Pancreas (tissue), 10 donors: Measurements from ENCODE around the gene SPRYD4. TPM values are rescaled to one million over a fixed set of nuclear protein-coding genes. Genes with fewer than 3 reads are reported as not detected.

Experiments used
- ATAC-seq, 4 donors: fragments of 200-7000 bp; cut with Tn5 transposase; one replicate each; pipeline versions ENCODE4 v1.8.0 to v1.9.1; 2020; ENCODE audit warnings: mild to moderate bottlenecking in 4 of 4, moderate library complexity in 4 of 4
- DNase-seq, 6 donors: peaks; one replicate each; pipeline ENCODE4 v3.0.0-alpha.2; 2020
- FAIRE-seq: peaks from 2 replicates; lab custom pipeline; 2012; peaks lifted over from hg19 to GRCh38; lab: Jason Lieb, UNC
- H3K27ac ChIP-seq, 4 donors: fragments of 200-600 bp; sonication (generic); 1 replicate in 3 of 4; 2 replicates in 1 of 4; pipeline versions ENCODE4 v1.5.0 to v1.8.0; 2020
- H3K27me3 ChIP-seq, 4 donors: fragments of 200-600 bp; one replicate each; pipeline ENCODE4 v1.8.0; 2021
- H3K36me3 ChIP-seq, 3 donors: fragments of 200-600 bp; sonication (generic) in 1 of 3; one replicate each; pipeline versions ENCODE4 v1.5.0 to v1.8.0; 2020 to 2021
- H3K4me1 ChIP-seq, 3 donors: fragments of 200-600 bp; one replicate each; pipeline ENCODE4 v1.8.0; 2021
- H3K4me3 ChIP-seq, 4 donors: fragments of 200-600 bp; sonication (generic) in 2 of 4; one replicate each; pipeline versions ENCODE4 v1.5.0 to v1.8.0; 2020 to 2021
- H3K9me3 ChIP-seq, 4 donors: fragments of 200-600 bp; one replicate each; pipeline ENCODE4 v1.8.0; 2021
- WGBS, 2 donors: extraction: QIAGEN DNeasy Blood & Tissue Kit; methylation state at CpG; one replicate each; pipeline ENCODE4 v1.1.7; 2013; 5-methylcytosine and 5-hydroxymethylcytosine counted together
- intact Hi-C, 3 donors: fragments of 100-400 bp; cut with DNase I; formaldehyde crosslinking; loops; one replicate each; pipeline versions ENCODE4 v1.11.1 to v1.14.2; 2022
- polyA plus RNA-seq, 2 donors: library from polyadenylated mRNA; stranded (reverse); fragments of 200-250 nt; gene quantifications; one replicate each; pipeline ENCODE4 v1.2.3, GENCODE V29; 2013
- total RNA-seq, 6 donors: library from RNA; stranded (reverse); fragmentation: NEBNext Ultra II Directional in 4 of 6; extraction: Animal tissue kit (Norgen Biotek cat#: 25700) in 4 of 6; gene quantifications; one replicate each; pipeline versions ENCODE4 v1.2.1 to v1.2.4, GENCODE V29; 2021 to 2023
- TF ChIP-seq, protein P1 (sequence below), 4 donors: fragments of 200-600 bp; sonication (generic) in 3 of 4; IDR thresholded peaks; one replicate each; pipeline versions ENCODE4 v1.5.0 to v1.8.0; 2021; ENCODE audit warnings: antibody characterized with exemption in 4 of 4
- donor health status: healthy with polysubstance abuse.
- donor health status: DM: no; HTN: no; CAD: no; lungs with moderate emphysema.
- donor health status: DM: no; HTN: no; CAD: no.
- donor health status: control.
- donor health status: control.
- donor health status: Bipolar disorder and iron deficiency.
- donor health status: DM: yes; HTN: yes; CAD: no.
- donor health status: DM: no; HTN: no; CAD: no.
- donor health status: DM: no; HTN: no; CAD: no.
- donor health status: DM: yes; HTN: yes; CAD: no.

SPRYD4 gene
- total and polyA plus RNA-seq, 8 donors = 1.5 to 2.9 (median 2.0) TPM

DNA sequence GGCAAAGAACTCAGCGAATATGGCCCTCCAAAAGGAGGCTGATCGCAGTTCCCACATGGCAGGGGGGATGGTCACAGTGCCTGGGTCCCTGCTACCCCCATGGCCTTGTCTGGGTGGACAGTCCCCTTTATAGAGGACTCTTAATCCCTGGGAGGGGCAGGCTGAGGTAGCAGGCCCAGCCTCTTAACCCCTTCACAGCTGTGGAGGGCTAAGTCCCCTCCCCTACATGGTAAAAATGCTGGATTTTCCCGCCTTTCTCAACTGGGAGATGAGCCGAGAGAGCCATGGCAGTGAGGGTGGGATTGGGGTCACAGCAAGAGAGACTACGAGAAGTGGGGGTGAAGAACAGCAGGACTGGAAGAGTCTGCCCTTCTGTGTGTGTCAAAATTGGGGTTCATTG is 13.8 kb upstream of the SPRYD4 start, which contains the start of gene MIP:
Gene MIP, minus strand, starts transcription at position 101 of the 400 bp plus-strand sequence. Its CDS starts 44 bp downstream, at position 57.
- H3K27me3 ChIP-seq = no peaks in the 10 kb centered on the region
- TF ChIP-seq, protein P1, sequence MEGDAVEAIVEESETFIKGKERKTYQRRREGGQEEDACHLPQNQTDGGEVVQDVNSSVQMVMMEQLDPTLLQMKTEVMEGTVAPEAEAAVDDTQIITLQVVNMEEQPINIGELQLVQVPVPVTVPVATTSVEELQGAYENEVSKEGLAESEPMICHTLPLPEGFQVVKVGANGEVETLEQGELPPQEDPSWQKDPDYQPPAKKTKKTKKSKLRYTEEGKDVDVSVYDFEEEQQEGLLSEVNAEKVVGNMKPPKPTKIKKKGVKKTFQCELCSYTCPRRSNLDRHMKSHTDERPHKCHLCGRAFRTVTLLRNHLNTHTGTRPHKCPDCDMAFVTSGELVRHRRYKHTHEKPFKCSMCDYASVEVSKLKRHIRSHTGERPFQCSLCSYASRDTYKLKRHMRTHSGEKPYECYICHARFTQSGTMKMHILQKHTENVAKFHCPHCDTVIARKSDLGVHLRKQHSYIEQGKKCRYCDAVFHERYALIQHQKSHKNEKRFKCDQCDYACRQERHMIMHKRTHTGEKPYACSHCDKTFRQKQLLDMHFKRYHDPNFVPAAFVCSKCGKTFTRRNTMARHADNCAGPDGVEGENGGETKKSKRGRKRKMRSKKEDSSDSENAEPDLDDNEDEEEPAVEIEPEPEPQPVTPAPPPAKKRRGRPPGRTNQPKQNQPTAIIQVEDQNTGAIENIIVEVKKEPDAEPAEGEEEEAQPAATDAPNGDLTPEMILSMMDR (IDR thresholded peaks at IDR 0.05) = no peak
- WGBS, 2 donors = 86 to 90% methylated on average over 5 of the region's 5 CpGs
- FAIRE-seq (no peak), ATAC-seq (no peak), DNase-seq (no peak)
- H3K9me3 ChIP-seq = no peaks in the 10 kb centered on the region
- H3K36me3 ChIP-seq = no peaks in the 10 kb centered on the region
- peaks cover 0 to 4% (median 0%) of the 10 kb centered on the region in 3 donors for H3K4me1 ChIP-seq
- intact Hi-C loops = loop anchor here in 1 of 3 donors (10.0 kb wide), 1 partner anchor 330 kb away; the partner anchor contains the start of gene ESYT1
- no peak within 1 kb of the TSS for H3K27ac ChIP-seq
- no peak within 1 kb of the TSS for H3K4me3 ChIP-seq

DNA sequence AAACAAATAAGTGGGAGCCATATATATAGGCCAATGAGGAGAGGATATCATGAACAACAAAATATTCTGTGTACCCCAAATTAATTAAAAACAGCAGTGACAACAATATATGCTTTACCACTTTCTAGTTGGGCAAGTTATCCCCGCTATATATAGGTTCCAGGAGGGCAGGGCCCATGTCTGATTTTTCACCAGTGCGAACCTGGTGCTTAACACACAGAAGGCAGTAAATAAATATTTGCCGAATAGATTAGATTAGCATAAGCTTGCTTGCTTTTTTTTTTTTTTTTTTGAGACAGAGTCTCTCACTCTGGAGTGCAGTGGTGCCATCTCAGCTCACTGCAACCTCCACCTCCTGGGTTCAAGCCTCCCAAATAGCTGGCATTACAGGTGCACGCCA is 10.6 kb upstream of the SPRYD4 start:
- Histone ChIP-seq H3K4me3 (no peak overlapping the region), H3K36me3 (no peaks in the 10 kb centered on the region), H3K9me3 (no peaks in the 10 kb centered on the region), H3K27me3 (no peaks in the 10 kb centered on the region), H3K4me1 (no peaks in the 10 kb centered on the region), H3K27ac (no peak overlapping the region)
- intact Hi-C loops = loop anchor here in 1 of 3 donors (10.0 kb wide), 1 partner anchor 333 kb away; the partner anchor contains the start of gene ESYT1
- ATAC-seq (peak in 3 of 4 donors; percentile 29 to 80 (median 75)), FAIRE-seq (no peak), DNase-seq (no peak)
- WGBS, 2 donors = 45 to 56% methylated on average over 4 of the region's 4 CpGs
- TF ChIP-seq, protein P1 (IDR thresholded peaks at IDR 0.05) = no peak

DNA sequence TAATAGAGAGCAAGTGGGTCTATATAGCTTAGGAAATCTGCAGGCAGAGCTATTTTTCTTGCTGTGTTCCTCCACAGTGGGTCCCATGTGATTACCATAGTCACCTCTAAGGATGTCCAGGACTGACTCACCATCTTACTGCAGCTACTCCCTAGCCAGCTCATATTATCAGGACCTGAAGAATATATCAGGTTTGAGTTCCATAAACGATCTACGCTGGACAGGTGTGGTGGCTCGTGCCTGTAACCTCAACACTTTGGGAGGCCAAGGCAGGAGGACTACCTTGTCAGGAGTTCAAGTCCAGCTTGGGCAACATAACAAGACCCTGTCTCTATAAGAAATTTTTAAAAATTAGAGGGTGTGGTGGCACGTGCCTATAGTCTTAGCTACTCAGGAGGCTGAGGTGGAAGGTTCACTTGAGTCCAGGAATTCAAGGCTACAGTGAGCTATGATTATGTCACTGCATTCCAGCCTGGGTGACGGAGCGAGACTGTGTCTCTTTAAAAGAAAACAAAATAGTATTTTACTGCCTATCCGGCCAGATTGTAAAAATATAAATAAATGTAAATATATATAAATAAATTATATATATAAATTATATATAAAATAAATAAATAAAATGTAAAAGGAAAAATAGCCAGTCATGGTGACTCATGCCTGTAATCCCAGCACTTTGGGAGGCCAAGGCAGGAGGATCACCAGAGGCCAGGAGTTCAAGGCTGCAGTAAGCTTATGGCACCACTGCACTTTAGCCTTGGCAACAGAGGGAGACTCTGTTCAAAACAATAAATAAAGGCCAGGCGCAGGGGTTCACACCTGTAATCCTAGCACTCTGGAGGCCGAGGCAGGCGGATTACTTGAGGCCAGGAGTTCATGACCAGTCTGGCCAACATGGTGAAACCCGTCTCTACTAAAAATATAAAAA is 6.9 kb upstream of the SPRYD4 start:
- H3K4me3 ChIP-seq = no peak overlapping the region
- H3K9me3 ChIP-seq = no peaks in the 10 kb centered on the region
- no peak overlapping the region for H3K27ac ChIP-seq
- intact Hi-C loops = no loop called here
- no peak for FAIRE-seq
- 78 to 80% methylated on average over 11 of the region's 11 CpGs for WGBS, 2 donors
- peaks cover 0 to 3% (median 0%) of the 10 kb centered on the region in 3 donors for H3K4me1 ChIP-seq
- TF ChIP-seq, protein P1 (IDR thresholded peaks at IDR 0.05) = no peak
- no peak for DNase-seq
- ATAC-seq = no peak
- no peaks in the 10 kb centered on the region for H3K36me3 ChIP-seq
- H3K27me3 ChIP-seq = no peaks in the 10 kb centered on the region

DNA sequence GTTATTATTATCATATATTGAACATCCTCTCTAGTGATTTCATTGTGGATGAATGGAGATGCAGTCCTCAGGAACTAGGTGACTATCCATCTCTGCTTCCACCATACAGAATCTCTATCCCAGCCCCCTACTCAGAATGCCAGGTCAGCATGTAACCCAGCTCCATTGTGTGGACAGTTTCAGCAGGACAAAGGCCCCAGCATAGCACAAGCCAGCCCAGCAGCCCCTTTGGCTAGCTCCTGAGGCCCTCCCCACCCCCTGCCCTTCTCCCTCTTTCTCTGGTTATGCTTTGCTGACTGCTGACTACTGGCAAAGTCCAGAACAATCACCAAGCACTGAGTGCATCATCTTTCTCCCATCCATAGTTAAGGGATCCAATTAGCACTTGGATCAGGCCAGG is 5.8 kb upstream of the SPRYD4 start:
- no peak for DNase-seq
- intact Hi-C loops = no loop called here

More for the DNA sequence above, 5.8 kb upstream of the SPRYD4 start:
- Histone ChIP-seq H3K36me3 (no peaks in the 10 kb centered on the region), H3K27ac (no peak overlapping the region), H3K4me3 (no peak overlapping the region), H3K27me3 (no peaks in the 10 kb centered on the region), H3K4me1 (peaks cover 0 to 5% (median 0%) of the 10 kb centered on the region in 3 donors), H3K9me3 (no peaks in the 10 kb centered on the region)
- ATAC-seq (no peak), FAIRE-seq (no peak)
- TF ChIP-seq, protein P1 (IDR thresholded peaks at IDR 0.05) = no peak
